Fibroblast of skin of right biceps (primary cell): Measurements from ENCODE around the gene ATRIP.
"Not testable (repeated sequence)": the region's sequence is repeated elsewhere in the genome, so short reads cannot be mapped to it uniquely, and the experiment has no call there.

Experiments
- DNase-seq: peaks from one replicate; pipeline ENCODE4 v3.0.0-alpha.2; 2013

The ATRIP gene

DNA sequence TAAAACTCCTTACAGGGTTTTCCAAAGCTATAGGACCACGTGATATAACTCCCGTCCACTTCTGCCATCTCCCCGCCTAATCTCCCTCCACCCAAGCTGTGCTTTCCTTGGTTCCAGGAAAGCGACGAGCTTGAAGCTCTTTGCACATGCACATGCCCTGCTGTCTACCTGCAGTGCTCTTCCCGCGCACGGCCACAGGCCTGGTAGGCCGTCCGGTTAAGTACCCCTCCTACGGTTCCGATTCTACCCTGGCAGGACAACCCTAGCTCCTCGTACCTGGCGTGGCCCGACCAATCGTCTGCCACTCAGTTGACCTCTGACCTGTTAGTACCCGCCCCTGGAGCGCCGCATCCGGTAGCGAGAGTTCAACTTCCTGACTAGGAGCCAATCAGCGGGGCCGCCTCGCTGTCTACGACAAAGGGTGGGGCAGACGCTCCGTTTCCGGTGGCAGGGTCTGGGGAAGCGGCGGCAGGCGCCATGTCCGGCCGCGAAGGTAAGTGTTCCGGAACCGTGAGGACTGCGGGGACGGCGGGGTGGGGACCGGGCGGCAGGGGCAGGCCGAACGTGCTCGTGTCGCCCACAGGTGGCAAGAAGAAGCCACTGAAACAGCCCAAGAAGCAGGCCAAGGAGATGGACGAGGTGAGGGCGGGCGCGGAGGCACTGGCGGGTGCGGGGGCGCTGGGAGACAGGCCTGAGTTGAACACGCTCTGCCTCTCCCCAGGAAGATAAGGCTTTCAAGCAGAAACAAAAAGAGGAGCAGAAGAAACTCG lies 6.5 kb upstream of the ATRIP start, which contains the start of the genes CCDC51 and TMA7:
Gene CCDC51 (minus strand): TSS at position 300 of the 770 bp plus-strand sequence. CDS start 4,991 bp downstream, outside the sequence.
Gene TMA7 (plus strand): TSS at position 438 of the 770 bp plus-strand sequence. CDS start 40 bp downstream, at position 478.
- DNase-seq: peak; percentile 95

DNA sequence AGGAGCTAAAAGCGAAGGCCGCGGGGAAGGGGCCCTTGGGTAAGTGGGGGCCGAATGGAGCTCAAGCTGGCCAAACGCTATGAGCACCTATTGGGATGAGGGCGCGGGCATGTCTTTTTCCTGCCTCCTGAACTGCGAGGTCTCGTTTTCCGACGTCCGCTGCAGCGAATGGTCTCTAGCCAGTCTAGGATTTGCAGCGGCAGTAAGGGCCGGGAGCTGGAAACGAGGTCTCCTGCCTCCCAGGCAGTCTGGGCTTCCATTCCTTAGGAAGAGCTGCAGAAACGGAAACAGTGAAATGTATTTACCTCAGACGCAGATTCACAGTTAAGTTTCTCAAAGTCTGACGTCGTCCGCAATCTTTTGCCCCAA lies 6.0 kb upstream of the ATRIP start:
- no peak for DNase-seq

DNA sequence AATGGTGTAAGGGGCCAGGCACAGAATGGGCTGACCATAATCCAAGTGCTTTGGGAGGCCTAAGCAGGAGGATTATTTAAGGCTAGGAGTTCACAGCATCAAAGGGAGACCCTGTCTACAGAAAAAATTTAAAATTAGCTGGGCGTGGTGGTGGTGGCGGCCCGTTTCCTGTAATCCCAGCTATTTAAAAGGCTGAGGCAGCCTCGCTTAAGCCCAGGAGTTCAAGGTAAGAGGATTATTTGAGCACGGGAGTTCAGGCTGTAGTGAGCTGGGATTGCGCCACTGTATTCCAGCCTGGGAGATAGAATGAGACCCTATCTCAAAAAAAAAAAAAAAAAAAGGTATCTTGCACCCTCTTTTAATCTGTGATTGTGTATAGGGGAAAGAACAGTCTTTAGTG lies 4.6 kb upstream of the ATRIP start:
- DNase-seq: no peak

DNA sequence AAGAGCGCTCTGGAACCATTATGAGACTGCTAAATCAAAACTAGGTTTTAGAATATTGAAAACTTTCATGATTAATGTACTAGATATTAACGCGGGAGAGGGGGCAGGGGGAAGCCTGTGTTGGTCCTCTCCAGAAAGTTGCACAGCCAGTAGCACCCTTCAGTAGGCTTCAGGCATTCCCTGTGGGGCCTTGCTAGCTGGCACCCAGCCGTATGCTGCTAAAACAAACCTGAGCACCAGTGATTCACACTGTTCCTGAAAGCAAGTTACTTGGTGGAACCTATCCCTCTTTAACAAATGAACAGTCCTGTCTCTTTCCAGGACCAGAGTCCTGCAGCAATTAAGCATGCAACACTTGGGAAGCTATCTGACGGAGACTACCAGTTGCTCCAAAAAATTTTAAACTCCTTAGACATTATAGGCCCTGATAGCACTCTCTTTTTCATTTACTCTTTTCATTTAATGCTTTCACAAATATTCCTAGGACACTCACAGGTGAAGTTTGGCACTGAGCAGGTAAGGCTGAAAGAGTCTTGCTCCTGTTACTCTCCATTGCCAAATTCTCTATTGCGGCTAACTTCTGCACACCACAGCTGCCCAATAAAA lies 1.2 kb upstream of the ATRIP start:
- DNase-seq: no peak

DNA sequence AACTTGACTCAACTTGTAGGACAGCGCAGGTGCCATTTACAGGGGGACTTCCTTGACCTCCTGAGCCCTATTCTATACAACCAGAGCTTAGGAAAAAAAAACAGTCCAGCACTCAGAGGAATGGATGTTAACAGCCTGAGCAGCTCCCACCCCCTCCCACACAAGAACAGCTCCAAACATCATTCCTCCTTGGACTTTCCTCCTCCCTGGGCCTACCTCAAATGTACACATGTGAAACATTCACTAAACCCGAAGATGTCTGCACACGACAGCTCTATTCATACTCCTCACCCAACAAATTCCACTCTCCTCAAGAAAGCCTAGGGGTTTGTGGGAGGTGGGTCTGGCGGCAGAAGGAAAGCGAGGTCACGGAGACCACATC lies 503 bp upstream of the ATRIP start:
- DNase-seq: no peak

DNA sequence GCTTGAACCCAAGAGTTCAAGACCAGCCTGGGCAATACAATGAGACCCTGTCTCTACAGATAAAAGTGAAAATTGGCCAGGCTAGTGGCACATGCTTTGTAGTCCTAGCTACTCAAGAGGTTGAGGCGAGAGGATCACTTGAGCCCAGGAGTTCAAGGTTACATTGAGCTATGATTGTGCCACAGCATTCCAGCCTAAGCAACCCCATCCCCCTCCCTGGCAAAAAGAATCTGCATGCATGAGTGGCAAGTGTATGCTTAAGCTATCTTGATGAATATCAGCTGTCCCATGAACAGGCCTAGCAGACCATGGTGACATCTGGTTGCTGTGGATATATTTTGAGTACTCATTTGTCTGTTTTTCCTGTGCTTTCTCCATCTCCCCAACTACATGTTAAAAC lies 4.7 kb downstream of the ATRIP start:
- no peak for DNase-seq

DNA sequence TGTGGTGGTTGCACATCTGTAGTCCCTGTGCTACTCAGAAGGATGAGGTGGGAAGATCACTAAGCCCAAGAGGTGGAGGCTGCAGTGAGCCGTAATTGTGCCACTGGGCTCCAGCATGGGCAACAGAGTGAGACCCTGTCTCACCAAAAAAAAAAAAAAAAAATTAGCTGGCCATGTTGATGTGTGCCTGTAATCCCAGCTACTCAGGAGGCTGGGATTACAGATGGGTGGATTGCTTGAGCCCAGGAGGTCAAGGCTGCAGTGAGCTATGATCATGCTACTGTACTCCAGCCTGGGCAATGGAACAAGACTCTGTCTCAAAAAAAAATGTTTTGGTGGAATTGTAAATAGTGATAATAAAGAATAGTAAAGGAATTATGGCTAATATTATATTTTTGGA lies 9.9 kb downstream of the ATRIP start:
- DNase-seq: no peak

DNA sequence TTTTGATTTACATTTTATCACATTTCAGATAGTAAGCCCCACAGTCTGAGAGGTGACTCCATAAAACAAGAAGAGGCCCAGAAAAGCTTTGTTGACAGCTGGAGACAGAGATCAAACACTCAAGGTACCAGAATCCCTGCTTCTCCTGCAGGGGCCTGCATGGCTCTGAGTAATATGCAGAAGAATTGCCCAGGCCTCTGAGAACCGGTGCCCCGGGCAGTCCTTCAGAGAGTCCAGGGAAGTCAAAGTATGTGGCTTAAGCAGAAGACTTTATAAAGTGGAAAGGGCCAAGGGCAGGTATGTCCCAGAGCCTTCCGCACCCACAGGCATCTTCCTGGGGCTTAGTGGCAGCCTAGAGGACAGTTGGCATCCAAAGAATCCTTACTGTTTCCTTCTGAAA lies 12.8 kb downstream of the ATRIP start:
- DNase-seq: no peak

DNA sequence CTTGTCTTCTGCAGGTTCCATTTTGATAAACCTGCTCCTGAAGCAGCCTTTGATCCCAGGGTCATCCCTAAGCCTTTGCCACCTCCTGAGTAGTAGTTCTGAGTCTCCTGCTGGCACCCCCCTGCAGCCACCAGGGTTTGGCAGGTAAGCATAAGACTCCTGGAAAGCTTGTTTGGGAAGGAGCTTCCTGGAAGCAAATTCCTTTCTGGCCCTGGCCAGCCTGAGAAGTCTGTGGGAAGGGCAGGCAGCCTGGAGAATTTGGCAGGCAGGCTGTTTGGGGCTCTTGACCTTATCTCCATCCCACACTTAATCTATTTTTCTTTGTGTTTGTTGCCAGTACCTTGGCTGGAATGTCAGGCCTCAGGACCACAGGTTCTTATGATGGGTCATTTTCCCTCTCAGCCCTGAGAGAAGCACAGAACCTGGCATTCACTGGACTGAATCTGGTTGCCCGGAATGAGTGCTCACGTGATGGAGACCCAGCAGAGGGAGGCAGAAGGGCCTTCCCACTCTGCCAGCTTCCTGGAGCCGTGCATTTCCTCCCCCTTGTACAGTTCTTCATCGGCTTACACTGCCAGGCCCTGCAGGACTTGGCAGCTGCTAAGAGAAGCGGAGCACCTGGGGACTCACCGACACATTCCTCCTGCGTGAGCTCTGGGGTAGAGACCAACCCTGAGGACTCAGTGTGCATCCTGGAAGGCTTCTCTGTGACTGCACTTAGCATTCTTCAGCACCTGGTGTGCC lies 13.4 kb downstream of the ATRIP start:
- no peak for DNase-seq

DNA sequence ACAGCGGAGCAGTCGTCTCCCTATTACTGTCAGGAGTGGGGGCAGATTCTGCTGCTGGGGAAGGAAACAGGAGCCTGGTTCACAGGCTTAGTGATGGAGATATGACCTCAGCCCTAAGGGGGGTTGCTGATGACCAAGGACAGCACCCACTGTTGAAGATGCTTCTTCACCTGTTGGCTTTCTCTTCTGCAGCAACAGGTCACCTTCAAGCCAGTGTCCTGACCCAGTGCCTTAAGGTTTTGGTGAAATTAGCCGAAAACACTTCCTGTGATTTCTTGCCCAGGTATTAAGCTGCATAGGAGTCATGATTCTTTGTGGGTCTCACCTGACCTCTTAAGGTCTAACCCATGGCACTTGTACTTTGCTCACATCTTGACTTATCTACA lies 14.0 kb downstream of the ATRIP start:
- no peak for DNase-seq

DNA sequence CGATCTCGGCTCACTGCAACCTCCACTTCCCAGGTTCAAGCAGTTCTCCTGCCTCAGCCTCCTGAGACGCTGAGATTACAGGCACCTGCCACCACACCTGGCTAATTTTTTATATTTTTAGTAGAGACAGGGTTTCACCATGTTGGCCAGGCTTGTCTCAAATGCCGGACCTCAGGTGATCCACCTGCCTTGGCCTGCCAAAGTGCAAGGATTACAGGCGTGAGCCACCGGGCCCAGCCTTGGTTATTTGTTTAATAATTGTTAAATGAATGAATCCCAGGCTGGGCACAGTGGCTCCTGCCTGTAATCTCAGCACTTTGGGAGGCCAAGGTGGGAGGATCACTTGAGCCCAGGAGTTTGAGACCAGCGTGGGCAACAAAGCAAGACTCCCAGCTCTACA lies 15.2 kb downstream of the ATRIP start:
- not testable (repeated sequence) for DNase-seq

DNA sequence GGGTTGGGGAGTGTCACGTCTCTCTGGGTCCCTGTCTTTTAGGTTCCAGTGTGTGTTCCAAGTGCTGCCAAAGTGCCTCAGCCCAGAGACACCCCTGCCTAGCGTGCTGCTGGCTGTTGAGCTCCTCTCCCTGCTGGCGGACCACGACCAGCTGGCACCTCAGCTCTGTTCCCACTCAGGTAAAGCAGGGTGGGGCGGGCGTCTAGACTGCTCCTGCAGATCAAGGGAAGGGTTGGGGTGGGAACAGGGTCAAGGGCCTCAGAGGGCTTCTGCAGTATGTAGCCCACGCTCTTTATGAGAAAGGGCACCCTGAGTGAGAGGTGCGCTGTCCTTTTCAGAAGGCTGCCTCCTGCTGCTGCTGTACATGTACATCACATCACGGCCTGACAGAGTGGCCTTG lies 17.2 kb downstream of the ATRIP start:
- no peak for DNase-seq

DNA sequence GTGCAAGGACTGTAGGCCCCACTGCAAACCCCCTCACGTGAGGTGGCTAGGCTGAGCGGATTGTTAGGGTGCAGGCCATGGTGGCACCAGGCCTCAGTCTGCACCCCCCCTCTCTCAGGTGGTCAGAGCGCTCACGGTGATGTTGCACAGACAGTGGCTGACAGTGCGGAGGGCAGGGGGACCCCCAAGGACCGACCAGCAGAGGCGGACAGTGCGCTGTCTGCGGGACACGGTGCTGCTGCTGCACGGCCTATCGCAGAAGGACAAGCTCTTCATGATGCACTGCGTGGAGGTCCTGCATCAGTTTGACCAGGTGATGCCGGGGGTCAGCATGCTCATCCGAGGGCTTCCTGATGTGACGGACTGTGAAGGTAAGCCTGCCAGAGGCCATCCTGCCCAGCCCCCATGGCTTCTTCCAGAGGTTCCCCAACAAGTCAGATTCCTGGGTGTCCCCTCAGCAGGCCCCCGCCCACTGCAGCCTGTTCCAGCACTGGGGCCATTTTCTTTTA lies 18.2 kb downstream of the ATRIP start:
- DNase-seq: no peak

DNA sequence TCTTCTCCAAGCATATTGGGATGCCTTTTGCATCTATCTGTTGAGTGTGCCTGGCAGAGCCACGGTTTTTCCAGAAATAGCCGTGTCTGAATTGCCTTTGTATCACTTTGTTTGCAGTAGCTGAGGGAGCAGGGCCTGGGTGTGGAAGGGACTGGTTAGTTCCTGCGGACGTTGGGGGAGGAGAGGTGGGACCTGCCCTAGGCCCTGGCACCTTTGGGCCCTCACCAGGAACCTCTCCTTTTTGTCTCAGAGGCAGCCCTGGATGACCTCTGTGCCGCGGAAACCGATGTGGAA lies 18.6 kb downstream of the ATRIP start:
- no peak for DNase-seq

DNA sequence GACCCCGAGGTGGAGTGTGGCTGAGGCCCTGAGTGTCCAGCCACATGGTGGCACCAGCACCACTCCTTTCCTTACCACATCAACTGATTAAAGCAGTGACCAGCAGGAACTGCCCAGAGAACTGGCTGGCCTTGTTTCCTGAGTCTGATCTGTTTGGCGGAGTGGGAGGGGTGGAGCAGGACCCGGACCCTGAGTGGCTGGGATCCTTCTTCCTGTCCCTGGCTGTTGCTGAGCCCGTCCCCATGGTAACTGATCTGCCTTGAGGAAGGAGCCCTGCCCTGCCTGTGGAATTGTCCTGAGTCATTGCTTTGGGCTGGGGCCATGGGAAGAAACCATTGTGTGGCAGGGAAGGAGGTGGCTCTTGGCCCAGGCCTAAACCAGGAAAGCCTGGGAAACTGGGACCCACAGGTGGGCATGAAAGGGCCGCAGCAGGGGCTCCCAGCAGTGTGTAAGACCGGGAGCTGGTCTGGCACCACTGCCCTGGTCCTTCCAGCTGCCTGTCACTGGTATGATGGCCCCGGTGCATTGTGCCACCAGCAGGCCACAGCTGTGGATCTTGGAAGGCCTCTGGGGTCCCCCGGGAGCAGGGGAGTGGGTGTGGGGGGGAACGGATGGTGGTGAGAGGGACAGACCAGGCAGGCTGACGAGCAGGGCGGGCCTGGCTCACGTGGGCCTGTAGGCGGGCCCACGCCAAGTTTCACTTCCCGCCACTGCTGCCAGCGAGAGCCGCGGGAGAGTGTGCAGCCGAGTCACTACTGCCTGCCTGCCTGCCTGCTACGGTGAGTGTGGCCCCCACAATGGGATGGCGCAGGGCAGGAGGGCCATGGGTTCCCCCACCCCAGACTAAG lies 19.2 kb downstream of the ATRIP start:
- peak; percentile 99 for DNase-seq

DNA sequence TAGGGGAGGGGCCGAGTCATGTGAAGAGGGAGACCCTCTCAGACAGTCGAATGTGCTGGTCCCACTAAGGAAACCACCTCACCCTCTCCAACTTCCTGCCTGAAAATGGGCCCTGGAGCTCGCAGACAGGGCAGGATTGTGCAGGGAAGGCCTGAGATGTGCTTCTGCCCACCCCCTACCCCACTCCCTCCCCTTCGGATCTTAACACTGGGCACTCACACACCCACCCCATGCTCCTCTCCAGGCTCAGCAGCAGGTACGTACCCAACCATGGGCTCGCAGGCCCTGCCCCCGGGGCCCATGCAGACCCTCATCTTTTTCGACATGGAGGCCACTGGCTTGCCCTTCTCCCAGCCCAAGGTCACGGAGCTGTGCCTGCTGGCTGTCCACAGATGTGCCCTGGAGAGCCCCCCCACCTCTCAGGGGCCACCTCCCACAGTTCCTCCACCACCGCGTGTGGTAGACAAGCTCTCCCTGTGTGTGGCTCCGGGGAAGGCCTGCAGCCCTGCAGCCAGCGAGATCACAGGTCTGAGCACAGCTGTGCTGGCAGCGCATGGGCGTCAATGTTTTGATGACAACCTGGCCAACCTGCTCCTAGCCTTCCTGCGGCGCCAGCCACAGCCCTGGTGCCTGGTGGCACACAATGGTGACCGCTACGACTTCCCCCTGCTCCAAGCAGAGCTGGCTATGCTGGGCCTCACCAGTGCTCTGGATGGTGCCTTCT lies 20.0 kb downstream of the ATRIP start:
- no peak for DNase-seq

DNA sequence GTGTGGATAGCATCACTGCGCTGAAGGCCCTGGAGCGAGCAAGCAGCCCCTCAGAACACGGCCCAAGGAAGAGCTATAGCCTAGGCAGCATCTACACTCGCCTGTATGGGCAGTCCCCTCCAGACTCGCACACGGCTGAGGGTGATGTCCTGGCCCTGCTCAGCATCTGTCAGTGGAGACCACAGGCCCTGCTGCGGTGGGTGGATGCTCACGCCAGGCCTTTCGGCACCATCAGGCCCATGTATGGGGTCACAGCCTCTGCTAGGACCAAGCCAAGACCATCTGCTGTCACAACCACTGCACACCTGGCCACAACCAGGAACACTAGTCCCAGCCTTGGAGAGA lies 20.5 kb downstream of the ATRIP start:
- no peak for DNase-seq

DNA sequence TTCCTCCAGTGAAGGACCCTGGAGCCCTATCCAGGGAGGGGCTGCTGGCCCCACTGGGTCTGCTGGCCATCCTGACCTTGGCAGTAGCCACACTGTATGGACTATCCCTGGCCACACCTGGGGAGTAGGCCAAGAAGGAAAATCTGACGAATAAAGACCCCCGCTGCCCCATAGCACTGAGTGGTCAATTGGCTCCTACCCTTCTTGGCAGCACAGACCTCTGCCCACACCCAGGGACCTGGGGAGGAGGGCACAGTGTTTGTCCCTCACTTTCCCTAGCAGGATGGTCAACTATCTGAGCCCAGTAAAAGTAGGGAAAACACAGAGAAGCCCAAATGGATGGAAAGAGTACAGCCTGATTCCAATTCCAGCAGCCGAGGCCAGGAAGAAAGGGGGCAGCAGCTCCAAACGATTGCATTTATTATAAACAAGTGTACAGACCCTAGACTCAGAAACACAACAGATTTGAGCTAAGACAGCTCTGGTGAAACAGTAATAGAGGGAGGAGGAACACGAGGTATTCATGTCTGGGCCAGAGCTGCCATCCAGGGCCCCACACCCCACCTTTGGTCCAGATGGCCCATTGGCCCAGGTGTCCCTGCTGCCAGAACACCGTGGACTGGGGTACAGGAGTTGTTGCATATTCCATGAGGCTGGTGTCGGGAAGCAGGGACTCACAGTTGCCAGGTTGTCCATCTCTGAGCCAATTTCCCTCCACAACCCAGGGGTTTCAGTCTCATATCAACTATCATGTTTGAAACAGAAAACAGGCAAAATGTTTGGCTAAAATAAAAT lies 21.1 kb downstream of the ATRIP start:
- DNase-seq: no peak

DNA sequence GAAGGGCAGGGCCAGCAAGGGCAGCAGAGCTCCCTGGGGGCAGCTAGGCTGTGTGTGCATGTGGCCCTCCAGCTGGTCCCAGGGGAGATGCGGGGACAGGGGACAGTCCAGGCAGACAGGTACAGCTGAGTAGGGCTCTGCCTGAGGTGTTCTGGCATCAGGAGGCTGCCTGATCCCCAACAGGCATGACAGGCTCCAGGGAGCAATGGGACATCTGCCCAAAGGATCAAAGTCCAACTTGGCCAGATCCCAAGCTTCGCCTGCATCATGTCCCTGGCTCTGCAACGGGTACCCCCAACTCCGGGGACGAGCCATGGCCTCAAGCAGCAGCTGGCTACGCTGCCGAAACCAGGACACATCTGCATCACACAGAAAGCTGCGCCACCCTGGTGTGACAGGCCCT lies 21.8 kb downstream of the ATRIP start:
- no peak for DNase-seq

DNA sequence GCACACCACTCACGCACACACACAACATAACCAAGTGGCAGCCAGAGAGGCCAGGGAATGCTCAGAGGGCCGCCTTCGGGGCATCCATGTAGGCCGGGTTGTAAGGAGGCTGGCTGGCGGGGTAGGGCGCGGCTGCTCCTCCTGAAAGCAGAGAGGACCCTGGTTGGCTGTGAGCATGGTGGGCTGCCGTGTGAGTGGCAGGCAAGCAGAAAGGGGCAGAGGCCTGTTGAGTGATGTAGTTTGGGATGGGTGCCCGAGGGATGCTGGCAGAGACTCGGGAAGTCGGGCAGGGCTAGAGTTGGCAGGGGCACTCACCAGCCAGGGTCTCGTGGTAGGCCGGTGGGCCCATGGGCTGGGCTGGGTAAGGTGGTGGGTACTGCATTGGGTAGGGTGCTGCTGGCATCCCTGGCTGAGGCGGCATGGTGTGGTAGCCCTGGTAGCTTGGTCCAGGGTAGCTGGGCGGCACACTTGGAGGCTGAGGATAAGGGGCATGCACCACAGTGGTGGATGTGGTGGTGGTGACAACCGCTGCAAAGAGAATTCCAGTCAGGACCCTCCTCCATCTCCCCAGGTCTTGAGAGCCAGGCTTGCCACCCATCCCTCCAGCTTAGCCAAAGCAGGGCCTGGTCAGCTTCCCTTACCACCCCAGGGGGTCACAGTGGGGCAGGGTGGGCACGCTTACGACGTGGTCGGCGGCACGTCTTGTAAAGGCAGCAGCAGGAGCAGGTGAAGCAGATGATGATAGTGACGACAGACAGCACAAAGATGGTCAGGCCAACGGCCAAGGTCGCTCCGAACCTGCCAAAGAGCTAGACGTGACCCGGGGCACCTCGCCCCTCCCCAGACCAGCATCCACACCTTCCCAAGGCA lies 22.7 kb downstream of the ATRIP start:
- no peak for DNase-seq

DNA sequence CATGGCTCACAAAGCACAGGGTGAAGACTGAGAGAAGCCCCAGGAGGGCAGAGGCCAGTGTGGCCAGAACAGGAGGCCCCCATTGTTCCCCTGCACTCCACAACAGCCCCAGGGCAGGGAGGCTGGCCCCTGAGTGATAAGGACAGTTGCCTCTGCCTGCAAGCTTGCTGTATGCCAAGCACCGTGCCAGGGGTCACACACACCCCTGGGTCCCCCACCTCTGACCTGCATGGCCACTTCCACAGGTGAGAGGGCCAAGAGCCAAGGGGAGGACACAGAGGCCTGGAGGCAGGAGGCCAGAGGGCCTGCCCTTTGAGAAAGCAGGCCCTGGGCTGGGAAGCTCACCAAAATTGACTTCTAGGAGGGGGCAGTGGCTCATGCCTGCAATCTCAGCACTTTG lies 23.7 kb downstream of the ATRIP start:
- DNase-seq: no peak
